GM12878 (cell line): ENCODE results near the gene EEF1G. TPM values are rescaled to one million over a fixed set of nuclear protein-coding genes. Genes with fewer than 3 reads are reported as not detected.
A peak's percentile ranks its signal among the peaks of the same experiment; 100 is the strongest.

Experiments
- CBX3 ChIP-seq: fragments of 200-600 bp; sonication (generic); IDR thresholded peaks from 2 replicates; pipeline ENCODE4 v1.6.1; 2016; ENCODE audit warnings: low read depth, borderline replicate concordance
- EZH2 ChIP-seq: IDR thresholded peaks from 2 replicates; pipeline ENCODE4 v1.6.1; 2012; ENCODE audit warnings: low read depth, mild to moderate bottlenecking, control low read depth, inconsistent platforms, low read length, borderline replicate concordance; ENCODE audit not compliant: control insufficient read depth
- MTA2 ChIP-seq: fragments of 450-650 bp; IDR thresholded peaks from 2 replicates; pipeline ENCODE4 v1.6.1; 2016; ENCODE audit warnings: low read depth, mild to moderate bottlenecking, moderate library complexity
- RFX5 ChIP-seq: IDR thresholded peaks from 2 replicates; pipeline ENCODE4 v1.6.1; 2011; ENCODE audit warnings: low read depth, low read length, improper control_type of control experiment
- SIN3A ChIP-seq: IDR thresholded peaks from 2 replicates; pipeline ENCODE4 v1.6.1; 2012; ENCODE audit warnings: low read depth, low read length, improper control_type of control experiment
- SMAD1 ChIP-seq: fragments of 450-650 bp; IDR thresholded peaks from 2 replicates; pipeline ENCODE4 v1.6.1; 2018; ENCODE audit warnings: mild to moderate bottlenecking, low read depth; ENCODE audit not compliant: partially characterized antibody
- SMC3 ChIP-seq: IDR thresholded peaks from 2 replicates; pipeline ENCODE4 v1.6.1; 2011; ENCODE audit warnings: low read length, improper control_type of control experiment, borderline replicate concordance
- TBL1XR1 ChIP-seq: IDR thresholded peaks from 2 replicates; pipeline ENCODE4 v1.6.1; 2012; ENCODE audit warnings: low read depth, low read length, improper control_type of control experiment
- USF2 ChIP-seq: IDR thresholded peaks from 2 replicates; pipeline ENCODE4 v1.6.1; 2011; ENCODE audit warnings: low read depth, low read length, improper control_type of control experiment, borderline replicate concordance
- polyA plus RNA-seq, 11 experiments: library from polyadenylated mRNA; depleted of rRNA in 4 of 11; unstranded in 6 of 11; stranded (reverse) in 5 of 11; fragments of >200 nt; fragmentation: Nextera tagmentation in 4 of 11; fragmentation: Illumina TruSeq in 1 of 11; extraction: Ambion mirVana in 4 of 11; extraction: Trizol in 1 of 11; gene quantifications; 1 replicate in 1 of 11; 2 replicates in 10 of 11; pipeline versions ENCODE4 v1.2.1 to v1.2.3, GENCODE V29; 2011 to 2016; ENCODE audit warnings: inconsistent platforms in 2 of 11, missing spikeins in 2 of 11, low read depth in 1 of 11
- total RNA-seq, 4 experiments: library from RNA; depleted of rRNA in 3 of 4; stranded (reverse); fragments of >200 nt in 3 of 4; fragmentation: Illumina TruSeq in 1 of 4; extraction: Trizol in 1 of 4; gene quantifications; 2 replicates each; pipeline versions ENCODE4 v1.2.1 to v1.2.3, GENCODE V29; 2013 to 2021
- TF ChIP-seq, protein P1 (sequence below): IDR thresholded peaks from 2 replicates; pipeline ENCODE4 v1.6.1; 2012; ENCODE audit warnings: mild to moderate bottlenecking, low read depth, low read length

EEF1G gene
- total and polyA plus RNA-seq, 10 of the 15 experiments (the other 5 are each of a cell fraction or from before 2014, with no cell fraction given) = 850 to 2,739 (median 2,277) TPM

- TF ChIP-seq, protein P1, sequence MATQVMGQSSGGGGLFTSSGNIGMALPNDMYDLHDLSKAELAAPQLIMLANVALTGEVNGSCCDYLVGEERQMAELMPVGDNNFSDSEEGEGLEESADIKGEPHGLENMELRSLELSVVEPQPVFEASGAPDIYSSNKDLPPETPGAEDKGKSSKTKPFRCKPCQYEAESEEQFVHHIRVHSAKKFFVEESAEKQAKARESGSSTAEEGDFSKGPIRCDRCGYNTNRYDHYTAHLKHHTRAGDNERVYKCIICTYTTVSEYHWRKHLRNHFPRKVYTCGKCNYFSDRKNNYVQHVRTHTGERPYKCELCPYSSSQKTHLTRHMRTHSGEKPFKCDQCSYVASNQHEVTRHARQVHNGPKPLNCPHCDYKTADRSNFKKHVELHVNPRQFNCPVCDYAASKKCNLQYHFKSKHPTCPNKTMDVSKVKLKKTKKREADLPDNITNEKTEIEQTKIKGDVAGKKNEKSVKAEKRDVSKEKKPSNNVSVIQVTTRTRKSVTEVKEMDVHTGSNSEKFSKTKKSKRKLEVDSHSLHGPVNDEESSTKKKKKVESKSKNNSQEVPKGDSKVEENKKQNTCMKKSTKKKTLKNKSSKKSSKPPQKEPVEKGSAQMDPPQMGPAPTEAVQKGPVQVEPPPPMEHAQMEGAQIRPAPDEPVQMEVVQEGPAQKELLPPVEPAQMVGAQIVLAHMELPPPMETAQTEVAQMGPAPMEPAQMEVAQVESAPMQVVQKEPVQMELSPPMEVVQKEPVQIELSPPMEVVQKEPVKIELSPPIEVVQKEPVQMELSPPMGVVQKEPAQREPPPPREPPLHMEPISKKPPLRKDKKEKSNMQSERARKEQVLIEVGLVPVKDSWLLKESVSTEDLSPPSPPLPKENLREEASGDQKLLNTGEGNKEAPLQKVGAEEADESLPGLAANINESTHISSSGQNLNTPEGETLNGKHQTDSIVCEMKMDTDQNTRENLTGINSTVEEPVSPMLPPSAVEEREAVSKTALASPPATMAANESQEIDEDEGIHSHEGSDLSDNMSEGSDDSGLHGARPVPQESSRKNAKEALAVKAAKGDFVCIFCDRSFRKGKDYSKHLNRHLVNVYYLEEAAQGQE = peak; percentile 75
- TF ChIP-seq SMAD1 (peak; percentile 89), RFX5 (peak; percentile 85), SMC3 (no peak; the same call in 1 of the 2 replicates), SIN3A (peak; percentile 85; the same call in 1 of the 2 replicates), CBX3 (no peak), TBL1XR1 (peak; percentile 59; the same call in 1 of the 2 replicates), EZH2 (no peak), USF2 (no peak), MTA2 (0 out of 2 replicates have a peak, but pooled peaks have one; percentile 30)
These were observed 17.9 kb upstream of the EEF1G start, which contains the start of gene TUT1 (continued) for GRCh38 chr11:62591448-62592145.
